Measurements from ENCODE around the gene ERC1. TPM values are rescaled to one million over a fixed set of nuclear protein-coding genes. Genes with fewer than 3 reads are reported as not detected.
"Not testable (repeated sequence)": the region's sequence is repeated elsewhere in the genome, so short reads cannot be mapped to it uniquely, and the experiment has no call there.

Gene ERC1
- total and polyA plus RNA-seq, 4 donors, result 7.4 to 78.2 (median 39.8) TPM

DNA sequence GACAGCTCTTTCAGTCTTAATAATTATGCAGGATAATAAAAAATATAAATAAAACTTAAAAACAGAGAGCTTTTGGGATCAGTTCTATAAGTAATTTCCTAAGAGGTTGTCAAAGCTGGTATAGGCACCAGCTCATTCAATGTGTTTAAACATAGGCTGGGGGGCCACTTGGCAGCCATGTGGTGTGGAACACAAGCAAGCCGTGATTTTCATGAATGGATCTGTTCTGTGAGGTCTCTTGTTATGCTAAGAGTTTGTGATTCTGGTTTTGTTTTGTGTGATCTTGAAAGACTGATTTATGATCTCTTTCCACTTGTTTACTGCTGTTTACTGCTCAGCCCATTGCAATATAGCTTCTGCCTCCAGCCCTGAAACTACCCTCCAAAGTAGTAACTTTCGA, 362.4 kb downstream of the ERC1 start:
- WGBS, 2 donors, result 97 to 98% methylated on average over 2 of the region's 2 CpGs
- Histone ChIP-seq H3K27ac (ENCODE audit: low read depth in 1 of 2, low read length in 1 of 2) (no peak overlapping the region), H3K27me3 (ENCODE audit: control insufficient read depth in 3 of 3, insufficient read depth in 3 of 3, low read length in 2 of 3) (no peaks in the 10 kb centered on the region), H3K9me3 (ENCODE audit: control insufficient read depth in 4 of 4, insufficient read depth in 3 of 4, low read length in 3 of 4) (no peaks in the 10 kb centered on the region), H3K36me3 (ENCODE audit: control insufficient read depth in 4 of 4, insufficient read depth in 4 of 4, low read length in 4 of 4) (peaks cover 0 to under 1% (median 0%) of the 10 kb centered on the region in 4 donors), H3K9ac (ENCODE audit: insufficient read depth in 1 of 2, low read length in 2 of 2) (no peak overlapping the region), H3K4me3 (no peak overlapping the region), H3K4me1 (ENCODE audit: control insufficient read depth in 5 of 5, insufficient read depth in 5 of 5, low read length in 5 of 5) (peaks cover 0 to 11% (median 0%) of the 10 kb centered on the region in 5 donors)
- TF ChIP-seq, protein P1, sequence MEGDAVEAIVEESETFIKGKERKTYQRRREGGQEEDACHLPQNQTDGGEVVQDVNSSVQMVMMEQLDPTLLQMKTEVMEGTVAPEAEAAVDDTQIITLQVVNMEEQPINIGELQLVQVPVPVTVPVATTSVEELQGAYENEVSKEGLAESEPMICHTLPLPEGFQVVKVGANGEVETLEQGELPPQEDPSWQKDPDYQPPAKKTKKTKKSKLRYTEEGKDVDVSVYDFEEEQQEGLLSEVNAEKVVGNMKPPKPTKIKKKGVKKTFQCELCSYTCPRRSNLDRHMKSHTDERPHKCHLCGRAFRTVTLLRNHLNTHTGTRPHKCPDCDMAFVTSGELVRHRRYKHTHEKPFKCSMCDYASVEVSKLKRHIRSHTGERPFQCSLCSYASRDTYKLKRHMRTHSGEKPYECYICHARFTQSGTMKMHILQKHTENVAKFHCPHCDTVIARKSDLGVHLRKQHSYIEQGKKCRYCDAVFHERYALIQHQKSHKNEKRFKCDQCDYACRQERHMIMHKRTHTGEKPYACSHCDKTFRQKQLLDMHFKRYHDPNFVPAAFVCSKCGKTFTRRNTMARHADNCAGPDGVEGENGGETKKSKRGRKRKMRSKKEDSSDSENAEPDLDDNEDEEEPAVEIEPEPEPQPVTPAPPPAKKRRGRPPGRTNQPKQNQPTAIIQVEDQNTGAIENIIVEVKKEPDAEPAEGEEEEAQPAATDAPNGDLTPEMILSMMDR (IDR thresholded peaks at IDR 0.05; ENCODE audit: control extremely low read depth, extremely low read depth), result no peak
- ATAC-seq (ENCODE audit: insufficient read depth, low FRiP score) (no peak), DNase-seq (no peak)

DNA sequence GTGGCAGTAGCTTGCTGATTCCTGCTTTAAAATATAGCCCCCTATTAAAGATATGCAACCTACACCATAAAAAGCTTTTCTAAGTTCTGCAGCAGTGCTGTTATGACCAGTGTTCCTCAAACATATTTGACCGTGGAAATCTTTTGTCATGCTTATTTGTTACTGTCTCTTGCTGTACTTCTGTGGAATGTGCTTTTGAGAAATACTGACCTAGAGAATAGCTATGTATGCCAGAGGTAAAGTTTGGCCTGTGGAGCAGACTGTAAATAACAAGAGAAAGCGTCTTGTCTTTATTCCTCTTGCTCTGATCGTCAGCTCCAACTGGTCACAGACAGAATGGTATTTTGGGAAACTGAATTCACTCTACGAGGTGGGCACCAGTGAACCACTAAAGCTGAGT, 364.4 kb downstream of the ERC1 start:
- Histone ChIP-seq H3K9ac (ENCODE audit: insufficient read depth in 1 of 2, low read length in 2 of 2) (no peak overlapping the region), H3K27me3 (ENCODE audit: control insufficient read depth in 3 of 3, insufficient read depth in 3 of 3, low read length in 2 of 3) (no peaks in the 10 kb centered on the region), H3K27ac (ENCODE audit: low read depth in 1 of 2, low read length in 1 of 2) (no peak overlapping the region), H3K9me3 (ENCODE audit: control insufficient read depth in 4 of 4, insufficient read depth in 3 of 4, low read length in 3 of 4) (no peaks in the 10 kb centered on the region), H3K4me3 (no peak overlapping the region), H3K36me3 (ENCODE audit: control insufficient read depth in 4 of 4, insufficient read depth in 4 of 4, low read length in 4 of 4) (no peaks in the 10 kb centered on the region), H3K4me1 (ENCODE audit: control insufficient read depth in 5 of 5, insufficient read depth in 5 of 5, low read length in 5 of 5) (peaks cover 0 to 12% (median 0%) of the 10 kb centered on the region in 5 donors)
- ATAC-seq (ENCODE audit: insufficient read depth, low FRiP score) (no peak), DNase-seq (no peak)
- WGBS, 2 donors, result 93 to 98% methylated on average over 4 of the region's 4 CpGs
- TF ChIP-seq, protein P1 (IDR thresholded peaks at IDR 0.05; ENCODE audit: control extremely low read depth, extremely low read depth), result no peak

DNA sequence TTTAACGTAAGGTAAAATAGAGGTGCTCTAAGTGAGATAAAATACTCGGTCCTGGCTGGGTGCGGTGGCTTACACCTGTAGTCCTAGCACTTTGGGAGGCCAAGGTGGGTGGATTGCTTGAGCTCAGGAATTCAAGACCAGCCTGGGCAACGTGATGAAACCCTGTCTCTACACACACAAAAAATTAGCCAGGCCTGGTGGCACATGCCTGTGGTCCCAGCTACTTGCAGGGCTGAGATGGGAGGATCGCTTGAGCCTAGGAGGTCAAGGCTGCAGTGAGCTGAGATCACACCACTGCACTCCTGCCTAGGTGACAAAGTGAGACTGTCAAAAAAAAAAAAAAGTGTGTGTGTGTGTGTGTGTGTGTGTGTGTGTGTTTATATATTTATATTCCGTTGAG, 364.8 kb downstream of the ERC1 start:
- not testable (repeated sequence) for H3K9me3 ChIP-seq (ENCODE audit: control insufficient read depth in 4 of 4, insufficient read depth in 3 of 4, low read length in 3 of 4); ATAC-seq (ENCODE audit: insufficient read depth, low FRiP score); H3K4me3 ChIP-seq; H3K9ac ChIP-seq (ENCODE audit: insufficient read depth in 1 of 2, low read length in 2 of 2); DNase-seq; H3K27me3 ChIP-seq (ENCODE audit: control insufficient read depth in 3 of 3, insufficient read depth in 3 of 3, low read length in 2 of 3); H3K36me3 ChIP-seq (ENCODE audit: control insufficient read depth in 4 of 4, insufficient read depth in 4 of 4, low read length in 4 of 4); H3K27ac ChIP-seq (ENCODE audit: low read depth in 1 of 2, low read length in 1 of 2)
- 79 to 93% methylated on average over 6 of the region's 6 CpGs for WGBS, 2 donors
- peaks cover 0 to 12% (median 0%) of the 10 kb centered on the region in 5 donors for H3K4me1 ChIP-seq (ENCODE audit: control insufficient read depth in 5 of 5, insufficient read depth in 5 of 5, low read length in 5 of 5)

DNA sequence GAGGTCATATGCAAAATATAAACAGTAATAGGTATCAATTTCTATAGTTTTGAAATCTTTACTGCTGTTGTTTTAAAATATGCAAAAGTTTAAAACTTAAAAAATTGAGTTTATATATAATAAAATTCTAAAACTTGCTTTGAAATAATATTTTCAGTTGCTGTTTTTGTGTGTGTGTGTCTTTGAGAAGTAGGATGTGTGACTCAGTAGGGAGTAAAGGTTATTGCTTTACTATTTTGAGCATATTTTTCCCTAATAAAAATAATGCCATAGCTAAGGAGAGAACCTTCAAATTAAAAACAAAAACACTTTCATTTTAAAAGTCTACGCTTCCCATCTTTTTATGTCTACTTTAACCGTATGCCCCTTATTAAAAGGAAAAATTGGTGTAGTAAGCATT, 365.3 kb downstream of the ERC1 start:
- no peak overlapping the region for H3K27ac ChIP-seq (ENCODE audit: low read depth in 1 of 2, low read length in 1 of 2)
- H3K4me1 ChIP-seq (ENCODE audit: control insufficient read depth in 5 of 5, insufficient read depth in 5 of 5, low read length in 5 of 5), result peaks cover 0 to 12% (median 0%) of the 10 kb centered on the region in 5 donors
- no peaks in the 10 kb centered on the region for H3K27me3 ChIP-seq (ENCODE audit: control insufficient read depth in 3 of 3, insufficient read depth in 3 of 3, low read length in 2 of 3)
- 73 to 97% methylated on average over 2 of the region's 2 CpGs for WGBS, 2 donors
- H3K9me3 ChIP-seq (ENCODE audit: control insufficient read depth in 4 of 4, insufficient read depth in 3 of 4, low read length in 3 of 4), result no peaks in the 10 kb centered on the region
- no peak for ATAC-seq (ENCODE audit: insufficient read depth, low FRiP score)
- no peak for DNase-seq
- no peak overlapping the region for H3K4me3 ChIP-seq
- TF ChIP-seq, protein P1 (IDR thresholded peaks at IDR 0.05; ENCODE audit: control extremely low read depth, extremely low read depth), result no peak
- H3K36me3 ChIP-seq (ENCODE audit: control insufficient read depth in 4 of 4, insufficient read depth in 4 of 4, low read length in 4 of 4), result no peaks in the 10 kb centered on the region
- no peak overlapping the region for H3K9ac ChIP-seq (ENCODE audit: insufficient read depth in 1 of 2, low read length in 2 of 2)

All from lung (tissue), 12 donors.